Cardiac fibroblast (primary cell): ENCODE data around the gene RILPL2.
"Not testable (repeated sequence)": the region's sequence is repeated elsewhere in the genome, so short reads cannot be mapped to it uniquely, and the experiment has no call there.

ENCODE experiments used
- DNase-seq, 2 donors: peaks; one replicate each; pipeline versions ENCODE4 v3.0.0 to v3.0.0-alpha.2; 2010; ENCODE audit warnings: low read depth in 2 of 2
- H3K4me3 ChIP-seq, 2 donors: replicated peaks in 1 of 2; 1 replicate in 1 of 2; 2 replicates in 1 of 2; pipeline ENCODE4 v1.5.1; 2011; ENCODE audit warnings: low read depth in 2 of 2, low read length in 2 of 2, mild to moderate bottlenecking in 2 of 2, moderate library complexity in 1 of 2
- TF ChIP-seq, protein P1 (sequence below): IDR thresholded peaks from one replicate; pipeline ENCODE4 v1.5.1; 2011; ENCODE audit warnings: low read depth, mild to moderate bottlenecking, low read length, inconsistent platforms

RILPL2 gene

DNA sequence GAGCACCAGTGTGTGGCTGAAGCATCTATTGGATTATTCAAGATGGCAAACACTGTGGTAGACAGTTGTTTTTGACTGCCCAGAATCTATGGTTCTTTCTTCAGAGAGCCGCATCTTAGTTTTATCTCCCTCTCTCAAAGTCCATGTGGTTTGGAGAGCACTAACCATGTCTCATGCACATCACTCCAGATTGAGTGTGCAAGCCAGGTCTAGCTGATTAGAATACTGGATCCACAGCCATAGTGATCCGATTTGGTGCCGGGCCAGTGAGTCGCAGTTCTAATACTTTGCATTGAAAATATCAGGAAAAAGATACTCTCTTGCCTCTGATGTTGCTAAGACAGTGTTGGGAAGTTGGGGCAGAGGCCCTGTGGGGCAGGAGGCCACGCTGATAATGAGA, 67.3 kb downstream of the RILPL2 start:
- H3K4me3 ChIP-seq = no peak overlapping the region
- DNase-seq = no peak
- TF ChIP-seq, protein P1, sequence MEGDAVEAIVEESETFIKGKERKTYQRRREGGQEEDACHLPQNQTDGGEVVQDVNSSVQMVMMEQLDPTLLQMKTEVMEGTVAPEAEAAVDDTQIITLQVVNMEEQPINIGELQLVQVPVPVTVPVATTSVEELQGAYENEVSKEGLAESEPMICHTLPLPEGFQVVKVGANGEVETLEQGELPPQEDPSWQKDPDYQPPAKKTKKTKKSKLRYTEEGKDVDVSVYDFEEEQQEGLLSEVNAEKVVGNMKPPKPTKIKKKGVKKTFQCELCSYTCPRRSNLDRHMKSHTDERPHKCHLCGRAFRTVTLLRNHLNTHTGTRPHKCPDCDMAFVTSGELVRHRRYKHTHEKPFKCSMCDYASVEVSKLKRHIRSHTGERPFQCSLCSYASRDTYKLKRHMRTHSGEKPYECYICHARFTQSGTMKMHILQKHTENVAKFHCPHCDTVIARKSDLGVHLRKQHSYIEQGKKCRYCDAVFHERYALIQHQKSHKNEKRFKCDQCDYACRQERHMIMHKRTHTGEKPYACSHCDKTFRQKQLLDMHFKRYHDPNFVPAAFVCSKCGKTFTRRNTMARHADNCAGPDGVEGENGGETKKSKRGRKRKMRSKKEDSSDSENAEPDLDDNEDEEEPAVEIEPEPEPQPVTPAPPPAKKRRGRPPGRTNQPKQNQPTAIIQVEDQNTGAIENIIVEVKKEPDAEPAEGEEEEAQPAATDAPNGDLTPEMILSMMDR = no peak

DNA sequence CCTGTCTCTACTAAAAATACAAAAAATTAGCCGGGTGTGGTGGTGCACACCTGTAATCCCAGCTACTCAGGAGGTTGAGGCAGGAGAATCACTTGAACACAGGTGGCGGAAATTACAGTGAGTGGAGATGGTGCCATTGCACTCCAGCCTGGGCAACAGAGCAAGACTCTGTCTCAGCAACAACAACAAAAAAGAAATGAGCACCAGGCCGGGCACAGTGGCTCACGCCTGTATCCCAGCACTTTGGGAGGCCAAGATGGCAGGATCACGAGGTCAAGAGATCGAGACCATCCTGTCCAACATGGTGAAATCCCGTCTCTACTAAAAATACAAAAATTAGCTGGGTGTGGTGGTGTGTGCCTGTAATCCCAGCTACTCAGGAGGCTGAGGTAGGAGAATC, 68.1 kb downstream of the RILPL2 start:
- H3K4me3 ChIP-seq, DNase-seq: not testable (repeated sequence)

DNA sequence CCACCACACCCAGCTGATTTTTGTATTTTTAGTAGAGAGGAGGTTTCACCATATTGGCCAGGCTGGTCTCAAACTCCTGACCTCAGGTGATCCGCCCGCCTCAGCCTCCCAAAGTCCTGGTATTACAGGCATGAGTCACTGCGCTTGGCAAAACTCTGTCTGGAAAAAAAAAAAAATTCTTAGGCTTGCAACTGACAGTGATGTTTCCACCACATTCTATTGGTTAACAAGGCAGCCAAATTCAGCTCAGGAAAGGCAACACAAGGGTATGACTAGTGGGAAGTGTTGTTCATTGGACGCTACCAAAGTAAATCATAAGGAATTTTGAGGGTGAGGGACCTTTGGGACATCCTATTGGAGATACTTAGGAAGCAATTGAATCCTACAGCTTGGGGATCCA, 69.0 kb downstream of the RILPL2 start:
- peak in 1 of 2 donors; percentile 18 for DNase-seq
- no peak overlapping the region for H3K4me3 ChIP-seq
- TF ChIP-seq, protein P1 = no peak
